HepG2 (cell line): ENCODE measurements around the gene ITPRIPL1. TPM values are rescaled to one million over a fixed set of nuclear protein-coding genes. Genes with fewer than 3 reads are reported as not detected.
A peak's percentile ranks its signal among the peaks of the same experiment; 100 is the strongest.

Experiments
- ADNP ChIP-seq: sonication (generic); formaldehyde crosslinking; IDR thresholded peaks from 2 replicates; pipeline ENCODE4 v1.4.0; 2020; ENCODE audit warnings: missing genetic modification reagents
- AGO1 ChIP-seq: fragments of 200-400 bp; formaldehyde crosslinking; IDR thresholded peaks from 2 replicates; pipeline ENCODE4 v1.6.1; 2017; ENCODE audit warnings: mild to moderate bottlenecking, low read depth, low read length, moderate library complexity; ENCODE audit not compliant: poor library complexity, severe bottlenecking
- ARHGAP35 ChIP-seq: sonication (generic); formaldehyde crosslinking; IDR thresholded peaks from 2 replicates; pipeline ENCODE4 v1.9.0; 2022; ENCODE audit warnings: mild to moderate bottlenecking, inconsistent platforms, moderate library complexity, missing genetic modification reagents, borderline replicate concordance
- ARNT2 ChIP-seq: sonication (generic); formaldehyde crosslinking; IDR thresholded peaks from 2 replicates; pipeline ENCODE4 v1.8.0; 2022; ENCODE audit warnings: mild to moderate bottlenecking, low read depth, missing genetic modification reagents, moderate library complexity
- ESRRA ChIP-seq: sonication (generic); formaldehyde crosslinking; IDR thresholded peaks from 2 replicates; pipeline ENCODE4 v1.5.1; 2020; ENCODE audit warnings: mild to moderate bottlenecking, low read depth, missing genetic modification reagents
- GLI4 ChIP-seq: sonication (generic); formaldehyde crosslinking; IDR thresholded peaks from 2 replicates; pipeline ENCODE4 v1.5.1; 2020; ENCODE audit warnings: missing genetic modification reagents, mild to moderate bottlenecking, moderate library complexity, borderline replicate concordance
- HOXA3 ChIP-seq: sonication (generic); formaldehyde crosslinking; IDR thresholded peaks from 2 replicates; pipeline ENCODE4 v1.5.0; 2020; ENCODE audit warnings: missing genetic modification reagents
- MAFK ChIP-seq, 2 experiments: IDR thresholded peaks in 1 of 2; conservative IDR thresholded peaks in 1 of 2; 2 replicates each; pipeline ENCODE4 v1.6.1; 2011; ENCODE audit warnings: improper control_type of control experiment in 2 of 2, low read length in 2 of 2
- MTERF4 ChIP-seq: sonication (generic); formaldehyde crosslinking; IDR thresholded peaks from 2 replicates; pipeline ENCODE4 v1.8.0; 2023; ENCODE audit warnings: mild to moderate bottlenecking, missing genetic modification reagents
- MXD1 ChIP-seq: sonication (generic); formaldehyde crosslinking; IDR thresholded peaks from 2 replicates; pipeline ENCODE4 v1.4.0; 2020; ENCODE audit warnings: mild to moderate bottlenecking, missing genetic modification reagents
- SIN3A ChIP-seq: IDR thresholded peaks from 2 replicates; pipeline ENCODE4 v1.6.1; 2011; ENCODE audit warnings: low read depth, mild to moderate bottlenecking, control low read depth, low read length, borderline replicate concordance
- SNAPC2 ChIP-seq: sonication (generic); formaldehyde crosslinking; IDR thresholded peaks from 2 replicates; pipeline ENCODE4 v1.8.1; 2022; ENCODE audit warnings: mild to moderate bottlenecking, missing genetic modification reagents
- SNAPC4 ChIP-seq: sonication (generic); formaldehyde crosslinking; IDR thresholded peaks from 2 replicates; pipeline ENCODE4 v1.4.0; 2020; ENCODE audit warnings: mild to moderate bottlenecking, missing genetic modification reagents
- SP2 ChIP-seq: sonication (generic); formaldehyde crosslinking; IDR thresholded peaks from 2 replicates; pipeline ENCODE4 v1.5.1; 2020; ENCODE audit warnings: mild to moderate bottlenecking, missing genetic modification reagents
- SP5 ChIP-seq: IDR thresholded peaks from 2 replicates; pipeline ENCODE4 v1.6.1; 2016; ENCODE audit warnings: low read depth, borderline replicate concordance
- SRSF1 ChIP-seq: fragments of 200-400 bp; formaldehyde crosslinking; optimal IDR thresholded peaks from 2 replicates; pipeline ENCODE3; 2017; ENCODE audit warnings: mild to moderate bottlenecking, low read depth, low read length, moderate library complexity
- TBP ChIP-seq: sonication (generic); formaldehyde crosslinking; IDR thresholded peaks from 2 replicates; pipeline ENCODE4 v1.5.0; 2020; ENCODE audit warnings: missing genetic modification reagents
- ZNF704 ChIP-seq: sonication (generic); formaldehyde crosslinking; IDR thresholded peaks from 2 replicates; pipeline ENCODE4 v1.8.1; 2023; ENCODE audit warnings: mild to moderate bottlenecking, inconsistent platforms, moderate library complexity, missing genetic modification reagents, borderline replicate concordance
- ZNF777 ChIP-seq: sonication (generic); formaldehyde crosslinking; IDR thresholded peaks from 2 replicates; pipeline ENCODE4 v1.4.0; 2020; ENCODE audit warnings: missing genetic modification reagents
- ZSCAN22 ChIP-seq: sonication (generic); formaldehyde crosslinking; IDR thresholded peaks from 2 replicates; pipeline ENCODE4 v1.4.0; 2020; ENCODE audit warnings: mild to moderate bottlenecking, missing genetic modification reagents
- polyA plus RNA-seq, 8 experiments: library from polyadenylated mRNA; depleted of rRNA in 3 of 8; stranded (reverse) in 7 of 8; unstranded in 1 of 8; fragments of >200 nt; fragmentation: Illumina TruSeq in 4 of 8; extraction: Trizol in 4 of 8; gene quantifications; 2 replicates each; pipeline versions ENCODE4 v1.2.1 to v1.2.3, GENCODE V29; 2011 to 2016; ENCODE audit warnings: low read depth in 4 of 8, missing spikeins in 1 of 8, mixed read lengths in 1 of 8; ENCODE audit not compliant: insufficient read depth in 1 of 8
- total RNA-seq, 5 experiments: library from RNA; depleted of rRNA; stranded (reverse); fragments of >200 nt; fragmentation: Illumina TruSeq; extraction: Trizol; gene quantifications; 2 replicates each; pipeline ENCODE4 v1.2.3, GENCODE V29; 2016; ENCODE audit warnings: low read depth in 1 of 5

The ITPRIPL1 gene
- total and polyA plus RNA-seq, 2 of the 13 experiments (the other 11 are each of a cell fraction or from before 2014, with no cell fraction given) = 4.3 to 11.7 TPM

GRCh38 chr2:96305091-96305978 is 19.8 kb upstream of the ITPRIPL1 start, which contains the start of gene SNRNP200 (continued):
- TF ChIP-seq MTERF4 (CRISPR knock-in tag) = peak; percentile 80; the same call in 1 of the 2 replicates
- no peak for TF ChIP-seq SNAPC2 (CRISPR knock-in tag)
- TF ChIP-seq SP2 (CRISPR knock-in tag) = peak; percentile 72
- no peak; the same call in 1 of the 2 replicates for TF ChIP-seq TBP (CRISPR knock-in tag)
- peak; percentile 84; the same call in 1 of the 2 replicates for TF ChIP-seq ZSCAN22
- TF ChIP-seq ESRRA (CRISPR knock-in tag) = peak; percentile 84
- peak; percentile 79 for TF ChIP-seq ARHGAP35 (CRISPR knock-in tag)
- TF ChIP-seq SNAPC4 = peak; percentile 85
- no peak for TF ChIP-seq ADNP (CRISPR knock-in tag)
- TF ChIP-seq SP5 = peak; percentile 66
- peak; percentile 98 for TF ChIP-seq HOXA3
- peak; percentile 91 for TF ChIP-seq SRSF1
- TF ChIP-seq AGO1 = peak; percentile 75
- peak; percentile 79; the same call in 1 of the 2 replicates for TF ChIP-seq MXD1 (CRISPR knock-in tag)
- peak; percentile 96; the same call in 1 of the 2 replicates for TF ChIP-seq ARNT2 (CRISPR knock-in tag)
- peak; percentile 92; the same call in 1 of the 2 replicates for TF ChIP-seq SIN3A
- peak; percentile 83 for TF ChIP-seq ZNF777
- TF ChIP-seq ZNF704 (CRISPR knock-in tag) = peak; percentile 98
- TF ChIP-seq GLI4 (CRISPR knock-in tag) = peak; percentile 88; the same call in 1 of the 2 replicates
- TF ChIP-seq MAFK (conservative IDR thresholded peaks at IDR 0.05 in 1 of 2, IDR thresholded peaks at IDR 0.05 in 1 of 2; ENCODE audit: low read length in 2 of 2) = no peak
